Measurements from ENCODE around the gene EIF1AY. TPM values are rescaled to one million over a fixed set of nuclear protein-coding genes. Genes with fewer than 3 reads are reported as not detected.
A peak's percentile ranks its signal among the peaks of the same experiment; 100 is the strongest.
"Not testable (repeated sequence)": the region's sequence is repeated elsewhere in the genome, so short reads cannot be mapped to it uniquely, and the experiment has no call there.

EIF1AY gene
- polyA plus RNA-seq (ENCODE audit: insufficient read length in 3 of 3) = 10 to 100 TPM; 62.7 to 75.4 (median 70.2) TPM

GRCh38 chrY:20575531-20576121 lies at the start of gene EIF1AY:
EIF1AY (plus strand) TSS chrY:20575776; CDS start chrY:20575872, 96 bp downstream.
- peak; percentile 84 to 85 (median 85) for DNase-seq (ENCODE audit: low read depth in 3 of 3, low spot score in 2 of 3)

- no peak for DNase-seq (ENCODE audit: low read depth in 3 of 3, low spot score in 2 of 3)
Observed at GRCh38 chrY:20528435-20528834, 47.1 kb upstream of the EIF1AY start.

GRCh38 chrY:20538186-20538585 lies 37.4 kb upstream of the EIF1AY start:
- no peak for DNase-seq (ENCODE audit: low read depth in 3 of 3, low spot score in 2 of 3)

GRCh38 chrY:20538933-20539332 lies 36.6 kb upstream of the EIF1AY start:
- DNase-seq (ENCODE audit: low read depth in 3 of 3, low spot score in 2 of 3) = no peak

GRCh38 chrY:20544451-20544960 lies 31.1 kb upstream of the EIF1AY start:
- no peak for DNase-seq (ENCODE audit: low read depth in 3 of 3, low spot score in 2 of 3)

- DNase-seq (ENCODE audit: low read depth in 3 of 3, low spot score in 2 of 3) = no peak
Observed at GRCh38 chrY:20546071-20546470, 29.5 kb upstream of the EIF1AY start.

DNA sequence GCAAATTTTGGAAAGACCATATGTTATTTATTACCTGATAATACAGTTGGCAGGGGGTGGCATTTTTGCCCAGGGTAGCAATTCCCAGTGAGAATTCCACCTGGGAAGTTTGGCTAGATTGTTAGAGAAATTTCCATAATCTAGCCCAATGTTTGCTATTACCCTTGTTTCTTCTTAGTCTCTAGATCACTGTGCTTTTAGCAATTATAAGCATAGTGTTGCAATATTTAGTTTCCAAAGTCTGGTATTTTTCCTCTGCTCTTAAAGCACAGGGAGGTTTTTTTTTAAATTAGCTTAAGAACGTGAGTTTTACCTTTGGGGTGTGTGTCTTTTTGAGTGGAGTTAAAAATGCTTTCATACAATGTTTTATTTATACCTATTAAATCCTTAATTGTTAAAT lies 26.3 kb upstream of the EIF1AY start:
- DNase-seq (ENCODE audit: low read depth in 3 of 3, low spot score in 2 of 3) = no peak

GRCh38 chrY:20551840-20552239 lies 23.7 kb upstream of the EIF1AY start:
- DNase-seq (ENCODE audit: low read depth in 3 of 3, low spot score in 2 of 3) = no peak

- not testable (repeated sequence) for DNase-seq (ENCODE audit: low read depth in 3 of 3, low spot score in 2 of 3)
Observed at GRCh38 chrY:20552764-20553323, 22.7 kb upstream of the EIF1AY start.

GRCh38 chrY:20555820-20556219 lies 19.8 kb upstream of the EIF1AY start:
- no peak for DNase-seq (ENCODE audit: low read depth in 3 of 3, low spot score in 2 of 3)

GRCh38 chrY:20558677-20559076 lies 16.9 kb upstream of the EIF1AY start:
- DNase-seq (ENCODE audit: low read depth in 3 of 3, low spot score in 2 of 3) = no peak

GRCh38 chrY:20559873-20560512 lies 15.6 kb upstream of the EIF1AY start:
- DNase-seq (ENCODE audit: low read depth in 3 of 3, low spot score in 2 of 3) = no peak

GRCh38 chrY:20571306-20571705 lies 4.3 kb upstream of the EIF1AY start:
- DNase-seq (ENCODE audit: low read depth in 3 of 3, low spot score in 2 of 3) = no peak

GRCh38 chrY:20576506-20576905 lies 930 bp downstream of the EIF1AY start:
- DNase-seq (ENCODE audit: low read depth in 3 of 3, low spot score in 2 of 3) = no peak

- no peak for DNase-seq (ENCODE audit: low read depth in 3 of 3, low spot score in 2 of 3)
Observed at GRCh38 chrY:20578206-20578605, 2.6 kb downstream of the EIF1AY start.

DNA sequence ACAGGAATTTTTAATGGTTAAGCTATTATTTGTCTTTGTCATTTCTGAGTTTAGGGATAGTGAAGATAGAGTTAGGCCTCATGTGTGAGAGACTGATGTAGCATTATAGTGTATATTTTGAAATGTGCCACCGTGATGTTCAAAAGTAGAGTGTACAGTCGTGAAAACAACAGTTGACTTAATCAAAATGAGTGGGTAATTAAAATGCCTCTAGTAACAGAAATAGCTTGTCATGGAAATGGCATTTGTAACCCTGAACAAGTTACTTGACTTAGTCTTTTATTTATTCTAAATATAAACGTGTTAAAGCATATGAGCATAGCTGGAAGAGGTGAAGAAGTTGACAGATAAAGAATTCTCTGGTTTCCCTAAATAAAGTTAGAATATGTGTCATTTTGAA lies 6.1 kb downstream of the EIF1AY start:
- no peak for DNase-seq (ENCODE audit: low read depth in 3 of 3, low spot score in 2 of 3)

DNA sequence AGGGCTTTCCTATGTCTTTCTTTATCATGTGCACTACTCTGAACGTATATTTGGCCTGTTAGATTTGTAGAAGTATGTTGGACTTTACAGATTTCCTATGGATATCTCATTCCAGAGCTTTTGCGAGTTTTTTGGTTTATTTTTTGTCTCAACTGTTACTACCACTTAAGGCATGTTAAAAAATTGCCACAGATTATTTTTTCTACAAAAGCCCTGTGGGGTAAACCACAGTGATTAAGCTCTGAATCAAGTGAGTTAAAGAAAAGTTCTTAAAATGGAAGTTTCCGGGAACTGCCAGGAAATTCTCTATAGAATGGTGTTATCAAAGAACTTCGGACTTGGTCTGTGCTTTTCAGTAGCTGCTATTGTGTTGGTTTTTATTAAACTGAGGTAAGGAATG lies 10.6 kb downstream of the EIF1AY start:
- no peak for DNase-seq (ENCODE audit: low read depth in 3 of 3, low spot score in 2 of 3)

Other genes with a start within 250 kb of the EIF1AY start
- gene RPS4Y2, start 180.3 kb downstream of the EIF1AY start, polyA plus RNA-seq (ENCODE audit: insufficient read length in 3 of 3) = under 1 TPM; 0.37 to 0.48 (median 0.47) TPM

Data from right renal cortex interstitium (tissue), 3 donors.